Ectodermal cell (in vitro differentiated cells): ENCODE measurements around the gene TLE2.

Experiments
- H3K27ac ChIP-seq: 2 replicates; pipeline ENCODE4 v1.7.0; 2013; ENCODE audit warnings: mild to moderate bottlenecking, low read depth, low read length; ENCODE audit not compliant: insufficient read depth, poor library complexity, severe bottlenecking
- H3K27me3 ChIP-seq: 2 replicates; pipeline ENCODE4 v1.7.0; 2013; ENCODE audit warnings: mild to moderate bottlenecking, low read length; ENCODE audit not compliant: insufficient read depth, control insufficient read depth, poor library complexity, severe bottlenecking
- H3K36me3 ChIP-seq: one replicate; pipeline ENCODE4 v1.7.0; 2013; ENCODE audit warnings: low read length; ENCODE audit not compliant: control insufficient read depth, insufficient read depth
- H3K4me1 ChIP-seq: one replicate; pipeline ENCODE4 v1.7.0; 2013; ENCODE audit warnings: low read length; ENCODE audit not compliant: control insufficient read depth, insufficient read depth
- H3K4me3 ChIP-seq: 2 replicates; pipeline ENCODE4 v1.7.0; 2013; ENCODE audit warnings: low read depth, low read length, control low read depth; ENCODE audit not compliant: insufficient read depth
- H3K9me3 ChIP-seq: 2 replicates; pipeline ENCODE4 v1.7.0; 2013; ENCODE audit warnings: mild to moderate bottlenecking, low read length, moderate library complexity; ENCODE audit not compliant: control insufficient read depth
- WGBS, 2 experiments: methylation state at CpG; one replicate each; pipeline ENCODE4 v1.1.7; 2013; ENCODE audit warnings: missing lambda C conversion rate in 2 of 2; 5-methylcytosine and 5-hydroxymethylcytosine counted together

TLE2 gene

GRCh38 chr19:3027292-3027691 is 1.8 kb downstream of the TLE2 start:
- Histone ChIP-seq H3K4me1 (peaks cover 6% of the 10 kb centered on the region), H3K36me3 (no peaks in the 10 kb centered on the region), H3K9me3 (no peaks in the 10 kb centered on the region), H3K27me3 (peaks cover 92% of the 10 kb centered on the region), H3K4me3 (no peak overlapping the region), H3K27ac (no peak overlapping the region)
- WGBS, 2 experiments, result 81 to 85% methylated on average over 2 of the region's 2 CpGs

DNA sequence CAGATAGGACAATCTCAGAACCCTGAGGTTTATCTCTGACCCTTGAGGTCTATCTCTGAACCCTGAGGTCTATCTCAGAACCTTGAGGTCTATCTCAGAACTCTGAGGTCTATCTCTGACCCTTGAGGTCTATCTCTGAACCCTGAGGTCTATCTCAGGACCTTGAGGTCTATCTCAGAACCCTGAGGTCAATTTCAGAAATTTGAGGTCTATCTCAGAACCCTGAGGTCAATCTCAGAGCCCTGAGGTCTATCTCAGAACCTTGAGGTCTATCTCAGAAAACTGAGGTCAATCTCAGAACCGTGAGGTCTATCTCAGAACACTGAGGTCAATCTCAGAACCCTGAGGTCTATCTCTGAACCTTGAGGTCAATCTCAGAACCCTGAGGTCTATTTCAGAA is 2.3 kb downstream of the TLE2 start:
- WGBS, 2 experiments, result 89 to 95% methylated on average over 1 of the region's 1 CpG
- H3K27ac ChIP-seq, result no peak overlapping the region
- no peaks in the 10 kb centered on the region for H3K36me3 ChIP-seq
- H3K27me3 ChIP-seq, result peaks cover 87% of the 10 kb centered on the region
- H3K4me1 ChIP-seq, result peaks cover 6% of the 10 kb centered on the region
- no peak overlapping the region for H3K4me3 ChIP-seq
- no peaks in the 10 kb centered on the region for H3K9me3 ChIP-seq

DNA sequence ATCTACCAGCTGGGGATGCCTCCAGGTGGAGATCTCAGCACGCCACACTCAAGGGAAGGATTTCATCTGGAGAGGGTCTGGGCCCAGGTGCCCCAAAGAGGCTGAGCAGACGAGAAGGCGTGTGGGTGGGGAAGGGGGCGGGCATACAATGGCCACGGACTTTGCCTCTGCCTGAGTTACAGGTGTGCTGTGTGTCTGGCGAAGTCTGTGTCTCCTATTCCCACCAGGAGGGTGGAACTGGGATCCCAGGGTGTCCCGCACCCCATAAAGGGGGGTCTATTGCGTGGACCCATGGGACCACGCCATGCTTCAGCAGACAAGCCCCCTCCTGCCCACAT is 3.6 kb downstream of the TLE2 start:
- Histone ChIP-seq H3K4me1 (peaks cover 6% of the 10 kb centered on the region), H3K27ac (no peak overlapping the region), H3K9me3 (no peaks in the 10 kb centered on the region), H3K4me3 (no peak overlapping the region), H3K36me3 (no peaks in the 10 kb centered on the region), H3K27me3 (peaks cover 74% of the 10 kb centered on the region)
- WGBS, 2 experiments, result 57 to 59% methylated on average over 9 of the region's 9 CpGs

- H3K27me3 ChIP-seq, result peaks cover 69% of the 10 kb centered on the region
Observed at GRCh38 chr19:3024870-3025548, 4.1 kb downstream of the TLE2 start.

DNA sequence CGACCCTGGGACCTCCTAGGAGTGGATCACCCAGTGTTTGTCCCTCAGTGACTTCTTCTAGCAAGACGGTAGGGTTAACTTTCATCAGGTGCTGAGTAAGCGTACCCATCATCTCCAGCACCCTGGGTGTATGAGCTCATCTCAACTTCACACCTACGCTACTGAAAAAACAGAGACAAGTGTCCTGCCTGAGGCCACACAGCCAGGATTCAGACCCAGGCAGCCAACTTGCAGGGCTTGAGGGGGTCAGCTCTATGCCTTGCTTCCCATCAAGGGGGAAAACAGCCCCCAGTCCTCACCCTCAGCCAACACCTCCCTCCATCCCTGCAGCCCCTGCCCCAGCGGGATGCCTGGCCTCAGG is 4.6 kb downstream of the TLE2 start:
- H3K4me3 ChIP-seq, result no peak overlapping the region
- peaks cover 6% of the 10 kb centered on the region for H3K4me1 ChIP-seq
- no peaks in the 10 kb centered on the region for H3K36me3 ChIP-seq
- H3K27ac ChIP-seq, result no peak overlapping the region
- 34 to 35% methylated on average over 5 of the region's 5 CpGs for WGBS, 2 experiments
- no peaks in the 10 kb centered on the region for H3K9me3 ChIP-seq
- peaks cover 64% of the 10 kb centered on the region for H3K27me3 ChIP-seq

More at GRCh38 chr19:3024870-3025548, 4.1 kb downstream of the TLE2 start:
- no peaks in the 10 kb centered on the region for H3K9me3 ChIP-seq
- H3K4me3 ChIP-seq, result no peak overlapping the region
- H3K4me1 ChIP-seq, result peaks cover 6% of the 10 kb centered on the region
- no peak overlapping the region for H3K27ac ChIP-seq
- 11% methylated on average over 29 to 30 of the region's 30 CpGs for WGBS, 2 experiments
- no peaks in the 10 kb centered on the region for H3K36me3 ChIP-seq

DNA sequence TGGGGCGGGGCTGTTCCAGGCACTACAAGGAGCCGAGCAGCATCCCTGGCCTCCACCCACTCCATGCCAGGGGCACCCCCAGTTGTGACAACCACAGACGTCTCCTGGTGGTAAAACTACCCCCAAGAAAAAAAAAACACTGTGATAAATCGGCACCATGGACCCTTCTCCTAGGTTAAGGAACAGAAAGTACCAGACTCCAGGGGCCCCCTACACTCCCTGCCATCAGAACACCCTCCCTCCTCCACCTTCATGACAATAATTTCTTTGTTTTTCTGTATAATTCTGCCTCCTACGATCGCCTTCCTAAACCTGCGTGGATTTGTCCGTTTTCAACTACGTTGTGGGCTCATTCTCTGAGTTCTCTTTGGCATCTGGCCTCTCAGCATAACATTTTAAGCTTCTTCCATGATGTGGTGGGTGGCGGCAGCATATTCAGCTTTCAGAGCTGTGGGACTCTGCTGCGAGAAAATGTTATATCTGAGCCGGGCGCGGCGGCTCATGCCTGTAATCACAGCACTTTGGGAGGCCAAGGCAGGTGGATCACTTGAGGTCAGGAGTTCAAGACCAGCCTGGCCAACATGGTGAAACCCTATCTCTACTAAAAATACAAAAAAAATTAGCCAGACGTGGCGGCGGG is 8.6 kb downstream of the TLE2 start:
- Histone ChIP-seq H3K27me3 (peaks cover 25% of the 10 kb centered on the region), H3K4me3 (no peak overlapping the region), H3K4me1 (no peaks in the 10 kb centered on the region), H3K27ac (no peak overlapping the region), H3K9me3 (no peaks in the 10 kb centered on the region), H3K36me3 (no peaks in the 10 kb centered on the region)
- 85 to 88% methylated on average over 18 of the region's 18 CpGs for WGBS, 2 experiments

GRCh38 chr19:3019211-3019854 is 9.7 kb downstream of the TLE2 start:
- no peaks in the 10 kb centered on the region for H3K9me3 ChIP-seq
- no peaks in the 10 kb centered on the region for H3K4me1 ChIP-seq
- peaks cover 14% of the 10 kb centered on the region for H3K27me3 ChIP-seq
- 88 to 89% methylated on average over 28 of the region's 28 CpGs for WGBS, 2 experiments
- no peak overlapping the region for H3K4me3 ChIP-seq
- no peak overlapping the region for H3K27ac ChIP-seq
- H3K36me3 ChIP-seq, result no peaks in the 10 kb centered on the region

GRCh38 chr19:3017923-3018322 is 11.2 kb downstream of the TLE2 start:
- Histone ChIP-seq H3K27ac (no peak overlapping the region), H3K4me3 (no peak overlapping the region), H3K27me3 (no peaks in the 10 kb centered on the region), H3K4me1 (peaks cover 8% of the 10 kb centered on the region), H3K9me3 (no peaks in the 10 kb centered on the region), H3K36me3 (no peaks in the 10 kb centered on the region)
- WGBS, 2 experiments, result 86 to 93% methylated on average over 7 of the region's 7 CpGs

- Histone ChIP-seq H3K27ac (no peak overlapping the region), H3K4me1 (peaks cover 14% of the 10 kb centered on the region), H3K36me3 (no peaks in the 10 kb centered on the region), H3K4me3 (no peak overlapping the region), H3K9me3 (no peaks in the 10 kb centered on the region), H3K27me3 (no peaks in the 10 kb centered on the region)
- 91 to 93% methylated on average over 22 of the region's 22 CpGs for WGBS, 2 experiments
Observed at GRCh38 chr19:3015126-3016057, 13.7 kb downstream of the TLE2 start.

GRCh38 chr19:3014135-3014534 is 14.9 kb downstream of the TLE2 start:
- no peaks in the 10 kb centered on the region for H3K36me3 ChIP-seq

More at GRCh38 chr19:3014135-3014534, 14.9 kb downstream of the TLE2 start:
- Histone ChIP-seq H3K27ac (no peak overlapping the region), H3K4me3 (no peak overlapping the region), H3K4me1 (peaks cover 14% of the 10 kb centered on the region), H3K27me3 (no peaks in the 10 kb centered on the region), H3K9me3 (no peaks in the 10 kb centered on the region)
- 94 to 95% methylated on average over 8 of the region's 8 CpGs for WGBS, 2 experiments
